Measurements from ENCODE around the gene NUTM2F.
"Not testable (repeated sequence)": the region's sequence is repeated elsewhere in the genome, so short reads cannot be mapped to it uniquely, and the experiment has no call there.

NUTM2F gene

GRCh38 chr9:94328544-94328943, at the start of gene NUTM2F:
Gene NUTM2F (minus strand): TSS chr9:94328644. CDS start chr9:94328623, 21 bp downstream.
- not testable (repeated sequence) for H3K4me1 Mint-ChIP-seq, H3K9me3 Mint-ChIP-seq, ATAC-seq, H3K27me3 Mint-ChIP-seq, H3K4me3 Mint-ChIP-seq, H3K27ac Mint-ChIP-seq, H3K36me3 Mint-ChIP-seq

GRCh38 chr9:94375197-94375596, 46.8 kb upstream of the NUTM2F start:
- H3K27ac Mint-ChIP-seq: peak overlapping the region; percentile 62
- not testable (repeated sequence) for H3K27me3 Mint-ChIP-seq, H3K36me3 Mint-ChIP-seq, H3K9me3 Mint-ChIP-seq
- peaks cover 13% of the 10 kb centered on the region for H3K4me1 Mint-ChIP-seq
- ATAC-seq: peak; percentile 63
- H3K4me3 Mint-ChIP-seq: peak overlapping the region; percentile 81

GRCh38 chr9:94374176-94375056, 46.0 kb upstream of the NUTM2F start:
- H3K9me3 Mint-ChIP-seq, H3K36me3 Mint-ChIP-seq, H3K27me3 Mint-ChIP-seq: not testable (repeated sequence)
- peak; percentile 99 for ATAC-seq
- peak overlapping the region; percentile 86 for H3K27ac Mint-ChIP-seq
- peak overlapping the region; percentile 87 for H3K4me3 Mint-ChIP-seq
- peaks cover 13% of the 10 kb centered on the region for H3K4me1 Mint-ChIP-seq

- not testable (repeated sequence) for H3K9me3 Mint-ChIP-seq, ATAC-seq, H3K27me3 Mint-ChIP-seq, H3K36me3 Mint-ChIP-seq
- peaks cover 13% of the 10 kb centered on the region for H3K4me1 Mint-ChIP-seq
- H3K27ac Mint-ChIP-seq: peak overlapping the region; percentile 86
- H3K4me3 Mint-ChIP-seq: peak overlapping the region; percentile 87
Observed at GRCh38 chr9:94373779-94374175, 45.3 kb upstream of the NUTM2F start.

GRCh38 chr9:94370266-94370665, 41.8 kb upstream of the NUTM2F start:
- H3K27ac Mint-ChIP-seq, H3K4me3 Mint-ChIP-seq, H3K4me1 Mint-ChIP-seq, ATAC-seq, H3K27me3 Mint-ChIP-seq, H3K36me3 Mint-ChIP-seq, H3K9me3 Mint-ChIP-seq: not testable (repeated sequence)

- not testable (repeated sequence) for ATAC-seq, H3K27me3 Mint-ChIP-seq, H3K4me1 Mint-ChIP-seq, H3K4me3 Mint-ChIP-seq, H3K27ac Mint-ChIP-seq, H3K9me3 Mint-ChIP-seq, H3K36me3 Mint-ChIP-seq
Observed at GRCh38 chr9:94364093-94364614, 35.7 kb upstream of the NUTM2F start.

- not testable (repeated sequence) for H3K9me3 Mint-ChIP-seq, ATAC-seq, H3K4me3 Mint-ChIP-seq, H3K36me3 Mint-ChIP-seq, H3K27ac Mint-ChIP-seq, H3K27me3 Mint-ChIP-seq, H3K4me1 Mint-ChIP-seq
Observed at GRCh38 chr9:94357158-94357557, 28.7 kb upstream of the NUTM2F start.

- H3K27me3 Mint-ChIP-seq, H3K4me3 Mint-ChIP-seq, H3K27ac Mint-ChIP-seq, H3K4me1 Mint-ChIP-seq, H3K9me3 Mint-ChIP-seq, ATAC-seq, H3K36me3 Mint-ChIP-seq: not testable (repeated sequence)
Observed at GRCh38 chr9:94351901-94352723, 23.7 kb upstream of the NUTM2F start.

GRCh38 chr9:94348754-94349153, 20.3 kb upstream of the NUTM2F start:
- H3K4me1 Mint-ChIP-seq: not testable (repeated sequence)

GRCh38 chr9:94347451-94347850, 19.0 kb upstream of the NUTM2F start:
- Mint-ChIP-seq H3K27ac (peak overlapping the region; percentile 84), H3K4me3 (peak overlapping the region; percentile 21)
- ATAC-seq, H3K9me3 Mint-ChIP-seq, H3K36me3 Mint-ChIP-seq, H3K27me3 Mint-ChIP-seq, H3K4me1 Mint-ChIP-seq: not testable (repeated sequence)

More at GRCh38 chr9:94348754-94349153, 20.3 kb upstream of the NUTM2F start:
- not testable (repeated sequence) for H3K9me3 Mint-ChIP-seq, ATAC-seq, H3K4me3 Mint-ChIP-seq, H3K27ac Mint-ChIP-seq, H3K27me3 Mint-ChIP-seq, H3K36me3 Mint-ChIP-seq

GRCh38 chr9:94341703-94342102, 13.3 kb upstream of the NUTM2F start:
- H3K4me3 Mint-ChIP-seq, H3K27me3 Mint-ChIP-seq, H3K4me1 Mint-ChIP-seq, H3K9me3 Mint-ChIP-seq, H3K36me3 Mint-ChIP-seq, H3K27ac Mint-ChIP-seq: not testable (repeated sequence)
- ATAC-seq: peak; percentile 69

- not testable (repeated sequence) for H3K4me3 Mint-ChIP-seq, H3K27me3 Mint-ChIP-seq, H3K27ac Mint-ChIP-seq, H3K36me3 Mint-ChIP-seq, H3K4me1 Mint-ChIP-seq, H3K9me3 Mint-ChIP-seq, ATAC-seq
Observed at GRCh38 chr9:94340750-94341149, 12.3 kb upstream of the NUTM2F start.

- ATAC-seq, H3K4me3 Mint-ChIP-seq, H3K27me3 Mint-ChIP-seq, H3K4me1 Mint-ChIP-seq, H3K9me3 Mint-ChIP-seq, H3K27ac Mint-ChIP-seq, H3K36me3 Mint-ChIP-seq: not testable (repeated sequence)
Observed at GRCh38 chr9:94339657-94340056, 11.2 kb upstream of the NUTM2F start.

GRCh38 chr9:94338723-94339122, 10.3 kb upstream of the NUTM2F start:
- H3K9me3 Mint-ChIP-seq, H3K4me3 Mint-ChIP-seq, H3K27me3 Mint-ChIP-seq, ATAC-seq, H3K36me3 Mint-ChIP-seq, H3K27ac Mint-ChIP-seq, H3K4me1 Mint-ChIP-seq: not testable (repeated sequence)

GRCh38 chr9:94336445-94336844, 8.0 kb upstream of the NUTM2F start:
- H3K4me3 Mint-ChIP-seq, H3K36me3 Mint-ChIP-seq, H3K27me3 Mint-ChIP-seq, H3K9me3 Mint-ChIP-seq, ATAC-seq, H3K4me1 Mint-ChIP-seq, H3K27ac Mint-ChIP-seq: not testable (repeated sequence)

GRCh38 chr9:94325583-94325982, 2.9 kb downstream of the NUTM2F start:
- H3K9me3 Mint-ChIP-seq, ATAC-seq, H3K27me3 Mint-ChIP-seq, H3K4me3 Mint-ChIP-seq, H3K27ac Mint-ChIP-seq, H3K36me3 Mint-ChIP-seq, H3K4me1 Mint-ChIP-seq: not testable (repeated sequence)

Measured in stimulated activated memory B cell treated with anti-CD40 and anti-IgM and Interleukin-4, amounts not matched to agents 10 μg/mL and 1 μg/mL and 100 μg/mL, for 72 hours (primary cell).